ENCODE data around the gene MAP1LC3B2. TPM values are rescaled to one million over a fixed set of nuclear protein-coding genes. Genes with fewer than 3 reads are reported as not detected.

MAP1LC3B2 gene
- total RNA-seq, 1 experiment from 2014 or later, result 1.9 TPM

GRCh38 chr12:116565963-116566362, 6.8 kb downstream of the MAP1LC3B2 start:
- intact Hi-C loops (cut with micrococcal nuclease; ENCODE audit: unreplicated experiment), result no loop called here
- ATAC-seq (no peak), DNase-seq (ENCODE audit: low read depth, low spot score) (no peak)
- no peaks in the 10 kb centered on the region for H3K36me3 ChIP-seq (ENCODE audit: control insufficient read depth, insufficient read depth, low read length)
- in situ Hi-C loops (cut with HindIII; ENCODE audit: low pct_unique_long_range_greater_than_20kb, low sequenced_read_pairs), result no loop called here
- no peak overlapping the region for H3K4me3 ChIP-seq (ENCODE audit: low read depth in 2 of 2, low read length in 2 of 2)
- no TSS peak for BruUV-seq (replicated peaks)
- H3K27ac ChIP-seq (ENCODE audit: low read length), result no peak overlapping the region
- TF ChIP-seq TCF7L2 (IDR thresholded peaks at IDR 0.05; ENCODE audit: low read depth, low read length) (no peak), CTCF (IDR thresholded peaks at IDR 0.05) (no peak), POLR2AphosphoS5 (IDR thresholded peaks at IDR 0.05; ENCODE audit: low read depth, low read length) (no peak), REST (IDR thresholded peaks at IDR 0.05; ENCODE audit: insufficient read depth in 1 of 2, low read depth in 2 of 2, low read length in 1 of 2) (no peak), SIN3A (IDR thresholded peaks at IDR 0.05; ENCODE audit: borderline replicate concordance, insufficient read depth, low read depth, low read length) (no peak)
- ChIA-PET CTCF (no interaction called here), POLR2A (interaction anchor here (0.5 to 0.9 kb wide), 2 partner anchors 137 to 505 kb away, joined by 8 read pairs; no protein-coding TSS in a partner anchor)
- H3K27me3 ChIP-seq (ENCODE audit: control insufficient read depth, insufficient read depth, low read length), result no peaks in the 10 kb centered on the region
- H3K9me3 ChIP-seq (ENCODE audit: control insufficient read depth, insufficient read depth, low read depth, low read length), result no peaks in the 10 kb centered on the region
- no peaks in the 10 kb centered on the region for H3K4me1 ChIP-seq (ENCODE audit: control insufficient read depth, insufficient read depth, low read length)

GRCh38 chr12:116568203-116568602, 9.0 kb downstream of the MAP1LC3B2 start:
- CTCF ChIA-PET, result no interaction called here
- intact Hi-C loops (cut with micrococcal nuclease; ENCODE audit: unreplicated experiment) (no loop called here), in situ Hi-C loops (cut with HindIII; ENCODE audit: low pct_unique_long_range_greater_than_20kb, low sequenced_read_pairs) (no loop called here)
- Histone ChIP-seq H3K27me3 (ENCODE audit: control insufficient read depth, insufficient read depth, low read length) (no peaks in the 10 kb centered on the region), H3K4me3 (ENCODE audit: low read depth in 2 of 2, low read length in 2 of 2) (no peak overlapping the region), H3K9me3 (ENCODE audit: control insufficient read depth, insufficient read depth, low read depth, low read length) (no peaks in the 10 kb centered on the region), H3K36me3 (ENCODE audit: control insufficient read depth, insufficient read depth, low read length) (no peaks in the 10 kb centered on the region), H3K27ac (ENCODE audit: low read length) (no peak overlapping the region), H3K4me1 (ENCODE audit: control insufficient read depth, insufficient read depth, low read length) (no peaks in the 10 kb centered on the region)
- no peak for TF ChIP-seq POLR2AphosphoS5 (IDR thresholded peaks at IDR 0.05; ENCODE audit: low read depth, low read length)
- no peak for TF ChIP-seq TCF7L2 (IDR thresholded peaks at IDR 0.05; ENCODE audit: low read depth, low read length)
- no peak for TF ChIP-seq CTCF (IDR thresholded peaks at IDR 0.05)
- no peak for DNase-seq (ENCODE audit: low read depth, low spot score)
- no peak for ATAC-seq
- BruUV-seq (replicated peaks), result no TSS peak
- POLR2A ChIA-PET, result no interaction called here
